Hepatocyte (in vitro differentiated cells): Measurements from ENCODE around the gene SRRM3. TPM values are rescaled to one million over a fixed set of nuclear protein-coding genes. Genes with fewer than 3 reads are reported as not detected.

Experiments used
- DNase-seq: peaks from one replicate; pipeline ENCODE4 v3.0.0-alpha.2; 2016; ENCODE audit warnings: low spot score
- H2AFZ ChIP-seq: fragments of 200-600 bp; sonication (generic); 2 replicates; pipeline ENCODE4 v1.6.0; 2016; ENCODE audit warnings: antibody characterized with exemption, mild to moderate bottlenecking
- H3K27ac ChIP-seq: fragments of 200-600 bp; sonication (generic); 2 replicates; pipeline ENCODE4 v1.5.1; 2016; ENCODE audit warnings: mild to moderate bottlenecking
- H3K27me3 ChIP-seq: fragments of 200-600 bp; sonication (generic); 2 replicates; pipeline ENCODE4 v1.6.1; 2016
- H3K36me3 ChIP-seq: fragments of 200-600 bp; sonication (generic); replicated peaks from 2 replicates; pipeline ENCODE4 v1.5.1; 2016; ENCODE audit warnings: low read depth; ENCODE audit not compliant: insufficient read depth
- H3K4me1 ChIP-seq: fragments of 200-600 bp; sonication (generic); 2 replicates; pipeline ENCODE4 v1.5.1; 2016; ENCODE audit warnings: mild to moderate bottlenecking, moderate library complexity; ENCODE audit not compliant: insufficient read depth
- H3K4me2 ChIP-seq: fragments of 200-600 bp; sonication (generic); 2 replicates; pipeline ENCODE4 v1.6.0; 2016
- H3K4me3 ChIP-seq: fragments of 200-600 bp; sonication (generic); 2 replicates; pipeline ENCODE4 v1.5.1; 2016; ENCODE audit warnings: mild to moderate bottlenecking
- H3K79me2 ChIP-seq: fragments of 200-600 bp; sonication (generic); 2 replicates; pipeline ENCODE4 v1.6.0; 2017; ENCODE audit warnings: mild to moderate bottlenecking
- H3K9me2 ChIP-seq: fragments of 200-600 bp; sonication (generic); replicated peaks from 2 replicates; pipeline ENCODE4 v1.6.0; 2017; ENCODE audit warnings: mild to moderate bottlenecking; ENCODE audit not compliant: insufficient read depth
- H3K9me3 ChIP-seq: fragments of 200-600 bp; sonication (generic); 2 replicates; pipeline ENCODE4 v1.5.1; 2016; ENCODE audit warnings: low read depth, mild to moderate bottlenecking
- H4K20me1 ChIP-seq: fragments of 200-600 bp; sonication (generic); 2 replicates; pipeline ENCODE4 v1.6.0; 2016; ENCODE audit warnings: mild to moderate bottlenecking; ENCODE audit not compliant: insufficient read depth, poor library complexity, severe bottlenecking
- EZH2 ChIP-seq: fragments of 200-600 bp; sonication (generic); IDR thresholded peaks from 2 replicates; pipeline ENCODE4 v1.6.1; 2016; ENCODE audit warnings: antibody characterized with exemption, mild to moderate bottlenecking, borderline replicate concordance
- EZH2phosphoT487 ChIP-seq: fragments of 200-600 bp; sonication (generic); IDR thresholded peaks from one replicate; pipeline ENCODE4 v1.6.1; 2018; ENCODE audit warnings: antibody characterized with exemption, mild to moderate bottlenecking, low read depth, moderate library complexity; ENCODE audit not compliant: unreplicated experiment, severe bottlenecking
- WGBS: methylation state at CpG from one replicate; pipeline ENCODE4 v1.1.6; 2016; ENCODE audit warnings: low lambda C conversion rate; ENCODE audit errors: missing lambda C conversion rate; 5-methylcytosine and 5-hydroxymethylcytosine counted together
- polyA plus RNA-seq: library from polyadenylated mRNA; unstranded; fragments of >200 nt; fragmentation: Nextera tagmentation; extraction: Ambion mirVana; gene quantifications from 2 replicates; pipeline ENCODE4 v1.2.1, GENCODE V29; 2016
- total RNA-seq: library from RNA; depleted of rRNA; stranded (reverse); fragments of >200 nt; gene quantifications from 2 replicates; pipeline ENCODE4 v1.2.3, GENCODE V29; 2014
- TF ChIP-seq, protein P1 (sequence below): fragments of 200-600 bp; sonication (generic); IDR thresholded peaks from 2 replicates; pipeline ENCODE4 v1.5.1; 2016; ENCODE audit warnings: antibody characterized with exemption, mild to moderate bottlenecking; ENCODE audit not compliant: poor library complexity

Gene SRRM3
- total and polyA plus RNA-seq, 2 experiments from 2014 or later = 1.5 to 2.3 TPM

DNA sequence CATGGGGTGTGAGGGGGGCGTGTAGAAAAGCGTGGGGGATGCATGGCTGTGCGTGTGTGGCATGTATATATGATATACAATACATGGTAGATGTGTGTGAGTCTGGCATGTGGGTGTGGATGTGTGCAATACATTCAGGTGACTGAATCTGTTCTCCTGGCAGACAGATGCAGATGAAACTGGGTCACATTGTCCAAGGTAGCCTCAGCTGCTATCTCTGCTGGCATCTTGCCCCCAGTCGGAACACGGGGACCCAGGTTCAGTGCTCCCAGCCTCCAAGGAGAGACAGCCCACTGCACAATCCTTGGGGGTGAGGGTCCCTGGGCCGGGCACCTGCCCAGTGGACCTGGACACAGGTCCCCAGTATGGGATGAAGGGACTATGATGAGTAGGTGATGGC, 12.4 kb upstream of the SRRM3 start:
- no peaks in the 10 kb centered on the region for H3K4me1 ChIP-seq
- H3K36me3 ChIP-seq = no peaks in the 10 kb centered on the region
- H3K27ac ChIP-seq = no peak overlapping the region
- H3K9me3 ChIP-seq = no peaks in the 10 kb centered on the region
- TF ChIP-seq, protein P1, sequence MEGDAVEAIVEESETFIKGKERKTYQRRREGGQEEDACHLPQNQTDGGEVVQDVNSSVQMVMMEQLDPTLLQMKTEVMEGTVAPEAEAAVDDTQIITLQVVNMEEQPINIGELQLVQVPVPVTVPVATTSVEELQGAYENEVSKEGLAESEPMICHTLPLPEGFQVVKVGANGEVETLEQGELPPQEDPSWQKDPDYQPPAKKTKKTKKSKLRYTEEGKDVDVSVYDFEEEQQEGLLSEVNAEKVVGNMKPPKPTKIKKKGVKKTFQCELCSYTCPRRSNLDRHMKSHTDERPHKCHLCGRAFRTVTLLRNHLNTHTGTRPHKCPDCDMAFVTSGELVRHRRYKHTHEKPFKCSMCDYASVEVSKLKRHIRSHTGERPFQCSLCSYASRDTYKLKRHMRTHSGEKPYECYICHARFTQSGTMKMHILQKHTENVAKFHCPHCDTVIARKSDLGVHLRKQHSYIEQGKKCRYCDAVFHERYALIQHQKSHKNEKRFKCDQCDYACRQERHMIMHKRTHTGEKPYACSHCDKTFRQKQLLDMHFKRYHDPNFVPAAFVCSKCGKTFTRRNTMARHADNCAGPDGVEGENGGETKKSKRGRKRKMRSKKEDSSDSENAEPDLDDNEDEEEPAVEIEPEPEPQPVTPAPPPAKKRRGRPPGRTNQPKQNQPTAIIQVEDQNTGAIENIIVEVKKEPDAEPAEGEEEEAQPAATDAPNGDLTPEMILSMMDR = no peak
- no peak for TF ChIP-seq EZH2phosphoT487
- TF ChIP-seq EZH2 = no peak
- no peaks in the 10 kb centered on the region for H3K27me3 ChIP-seq
- H3K79me2 ChIP-seq = no peaks in the 10 kb centered on the region
- H4K20me1 ChIP-seq = no peaks in the 10 kb centered on the region
- no peak overlapping the region for H3K4me3 ChIP-seq
- no peak for DNase-seq
- no peaks in the 10 kb centered on the region for H3K9me2 ChIP-seq
- H2AFZ ChIP-seq = no peak overlapping the region
- no peak overlapping the region for H3K4me2 ChIP-seq
- 70% methylated on average over 6 of the region's 6 CpGs for WGBS

DNA sequence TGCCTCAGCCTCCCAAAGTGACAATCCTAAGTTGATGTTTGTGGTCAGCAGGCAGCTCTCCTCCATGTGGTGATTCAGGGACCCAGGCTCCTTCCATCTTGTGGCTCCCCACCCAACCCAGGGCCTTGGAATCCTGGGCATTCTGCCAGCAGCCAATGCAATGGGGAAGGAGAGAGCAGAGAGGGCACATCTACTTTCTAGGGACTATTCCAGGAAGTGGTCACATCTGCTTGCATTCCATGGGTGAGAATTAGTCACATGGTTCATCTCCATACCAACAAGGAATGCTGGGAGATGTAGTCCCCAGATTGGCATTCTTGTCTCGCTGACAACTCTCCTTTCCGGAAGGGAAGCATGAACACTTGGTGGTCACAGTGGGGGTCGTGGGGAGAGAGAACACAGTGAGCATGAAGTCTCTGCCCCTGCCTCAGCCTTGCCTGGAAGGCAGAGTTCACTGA, 9.9 kb upstream of the SRRM3 start:
- no peaks in the 10 kb centered on the region for H3K9me2 ChIP-seq
- H3K27ac ChIP-seq = no peak overlapping the region
- no peaks in the 10 kb centered on the region for H3K27me3 ChIP-seq
- H3K4me1 ChIP-seq = no peaks in the 10 kb centered on the region
- WGBS = 28% methylated on average over 3 of the region's 3 CpGs
- H3K4me2 ChIP-seq = no peak overlapping the region
- no peak overlapping the region for H2AFZ ChIP-seq
- no peaks in the 10 kb centered on the region for H3K36me3 ChIP-seq
- peak; percentile 18 for DNase-seq
- TF ChIP-seq EZH2phosphoT487 (no peak), EZH2 (no peak)
- TF ChIP-seq, protein P1 = no peak
- H3K9me3 ChIP-seq = no peaks in the 10 kb centered on the region
- no peak overlapping the region for H3K4me3 ChIP-seq
- no peaks in the 10 kb centered on the region for H4K20me1 ChIP-seq
- no peaks in the 10 kb centered on the region for H3K79me2 ChIP-seq

DNA sequence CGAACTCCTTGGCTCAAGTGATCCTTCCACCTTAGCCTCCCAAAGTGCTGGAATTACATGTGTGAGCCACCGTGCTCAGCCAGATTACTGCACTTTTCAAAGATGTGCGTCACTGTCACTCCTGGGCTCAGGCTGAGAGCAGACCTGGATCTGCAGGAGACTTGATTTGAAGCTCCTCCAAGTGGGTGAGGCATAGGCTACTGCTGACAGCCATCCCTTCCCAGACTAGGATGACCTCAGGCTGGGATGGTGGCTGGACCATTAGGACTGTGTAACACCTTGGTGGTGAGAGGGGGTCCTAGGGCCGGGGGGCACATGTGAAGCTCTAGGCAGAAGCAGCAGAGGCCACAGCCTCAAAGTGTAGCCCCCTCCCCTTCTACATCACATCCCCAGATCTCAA, 8.2 kb upstream of the SRRM3 start:
- Histone ChIP-seq H3K9me2 (no peaks in the 10 kb centered on the region), H2AFZ (no peak overlapping the region), H3K27me3 (no peaks in the 10 kb centered on the region), H3K9me3 (no peaks in the 10 kb centered on the region), H3K4me3 (no peak overlapping the region), H3K4me2 (no peak overlapping the region), H3K36me3 (no peaks in the 10 kb centered on the region), H3K27ac (no peak overlapping the region), H3K79me2 (no peaks in the 10 kb centered on the region), H4K20me1 (no peaks in the 10 kb centered on the region), H3K4me1 (no peaks in the 10 kb centered on the region)
- WGBS = 76% methylated on average over 3 of the region's 4 CpGs
- no peak for TF ChIP-seq EZH2phosphoT487
- DNase-seq = no peak

DNA sequence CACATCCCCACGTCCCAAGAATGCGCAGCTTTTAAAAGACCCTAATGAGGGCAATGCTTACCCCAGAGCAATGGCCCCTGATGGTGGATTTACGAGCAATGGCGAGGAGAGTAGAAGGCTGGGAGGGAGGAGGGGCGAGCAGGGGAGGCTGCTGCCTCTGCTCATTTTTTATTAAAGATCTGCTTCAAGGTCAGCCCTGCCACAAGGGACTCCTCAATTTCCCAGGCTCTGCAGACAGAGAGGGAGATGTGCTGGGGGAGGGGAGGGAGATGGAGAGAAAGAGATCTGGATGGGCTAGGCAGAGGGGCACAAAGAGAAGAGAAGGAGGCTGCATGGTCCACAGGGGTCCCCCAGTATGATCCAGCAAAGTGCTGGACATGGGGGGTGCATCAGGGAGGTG, 7.8 kb upstream of the SRRM3 start:
- DNase-seq = no peak
- H3K4me1 ChIP-seq = no peaks in the 10 kb centered on the region
- no peaks in the 10 kb centered on the region for H3K79me2 ChIP-seq
- H3K27me3 ChIP-seq = no peaks in the 10 kb centered on the region
- no peaks in the 10 kb centered on the region for H4K20me1 ChIP-seq
- 53% methylated on average over 5 of the region's 5 CpGs for WGBS
- H3K27ac ChIP-seq = no peak overlapping the region
- H3K4me2 ChIP-seq = no peak overlapping the region
- H3K36me3 ChIP-seq = no peaks in the 10 kb centered on the region
- H3K4me3 ChIP-seq = no peak overlapping the region
- no peak overlapping the region for H2AFZ ChIP-seq
- H3K9me3 ChIP-seq = no peaks in the 10 kb centered on the region
- TF ChIP-seq, protein P1 = no peak
- TF ChIP-seq EZH2 (no peak), EZH2phosphoT487 (no peak)
- H3K9me2 ChIP-seq = no peaks in the 10 kb centered on the region
